ENCODE data around the gene CTNND2.

The CTNND2 gene

GRCh38 chr5:11302663-11303062 lies 601.6 kb downstream of the CTNND2 start:
- TF ChIP-seq CTCF (IDR thresholded peaks at IDR 0.05; ENCODE audit: low read depth, low read length) = no peak
- Histone ChIP-seq H3K9me3 (no peaks in the 10 kb centered on the region), H3K27me3 (no peaks in the 10 kb centered on the region), H3K36me3 (no peaks in the 10 kb centered on the region), H3K4me3 (ENCODE audit: low read depth, low read length) (no peak overlapping the region), H3K4me1 (no peaks in the 10 kb centered on the region)
- DNase-seq = no peak

GRCh38 chr5:11301171-11301570 lies 603.1 kb downstream of the CTNND2 start:
- H3K36me3 ChIP-seq = no peaks in the 10 kb centered on the region
- no peak for DNase-seq
- no peaks in the 10 kb centered on the region for H3K27me3 ChIP-seq
- H3K4me1 ChIP-seq = no peaks in the 10 kb centered on the region
- no peak overlapping the region for H3K4me3 ChIP-seq (ENCODE audit: low read depth, low read length)
- TF ChIP-seq CTCF (IDR thresholded peaks at IDR 0.05; ENCODE audit: low read depth, low read length) = no peak
- H3K9me3 ChIP-seq = no peaks in the 10 kb centered on the region

- no peak for TF ChIP-seq CTCF (IDR thresholded peaks at IDR 0.05; ENCODE audit: low read depth, low read length)
- no peak for DNase-seq
Measured at GRCh38 chr5:11300736-11301135, 603.5 kb downstream of the CTNND2 start.

GRCh38 chr5:11298877-11299276 lies 605.4 kb downstream of the CTNND2 start:
- no peaks in the 10 kb centered on the region for H3K27me3 ChIP-seq
- H3K36me3 ChIP-seq = no peaks in the 10 kb centered on the region
- no peak overlapping the region for H3K4me3 ChIP-seq (ENCODE audit: low read depth, low read length)
- no peaks in the 10 kb centered on the region for H3K9me3 ChIP-seq
- TF ChIP-seq CTCF (IDR thresholded peaks at IDR 0.05; ENCODE audit: low read depth, low read length) = no peak
- DNase-seq = no peak
- H3K4me1 ChIP-seq = no peaks in the 10 kb centered on the region

More at GRCh38 chr5:11300736-11301135, 603.5 kb downstream of the CTNND2 start:
- Histone ChIP-seq H3K36me3 (no peaks in the 10 kb centered on the region), H3K27me3 (no peaks in the 10 kb centered on the region), H3K9me3 (no peaks in the 10 kb centered on the region), H3K4me1 (no peaks in the 10 kb centered on the region), H3K4me3 (ENCODE audit: low read depth, low read length) (no peak overlapping the region)

GRCh38 chr5:11293523-11293922 lies 610.7 kb downstream of the CTNND2 start:
- Histone ChIP-seq H3K36me3 (no peaks in the 10 kb centered on the region), H3K4me3 (ENCODE audit: low read depth, low read length) (no peak overlapping the region), H3K4me1 (no peaks in the 10 kb centered on the region), H3K27me3 (no peaks in the 10 kb centered on the region), H3K9me3 (no peaks in the 10 kb centered on the region)
- no peak for DNase-seq
- TF ChIP-seq CTCF (IDR thresholded peaks at IDR 0.05; ENCODE audit: low read depth, low read length) = no peak

GRCh38 chr5:11292648-11293356 lies 611.4 kb downstream of the CTNND2 start:
- DNase-seq = no peak
- TF ChIP-seq CTCF (IDR thresholded peaks at IDR 0.05; ENCODE audit: low read depth, low read length) = no peak
- Histone ChIP-seq H3K4me1 (no peaks in the 10 kb centered on the region), H3K9me3 (no peaks in the 10 kb centered on the region), H3K27me3 (no peaks in the 10 kb centered on the region), H3K4me3 (ENCODE audit: low read depth, low read length) (no peak overlapping the region), H3K36me3 (no peaks in the 10 kb centered on the region)
